Activated CD4-positive, alpha-beta T cell treated with anti-CD3 and anti-CD28 coated beads, Interleukin-2, amount 10 ng/mL, durations not matched to agents 7 days and 5 days (primary cell): Measurements from ENCODE around the gene SURF4. TPM values are rescaled to one million over a fixed set of nuclear protein-coding genes. Genes with fewer than 3 reads are reported as not detected.
"Not testable (repeated sequence)": the region's sequence is repeated elsewhere in the genome, so short reads cannot be mapped to it uniquely, and the experiment has no call there.

ENCODE experiments used
- CTCF ChIA-PET: fragments of 350-600 bp; sonication (Branson Sonifier 250); formaldehyde crosslinking; loops from one replicate; lab custom pipeline; 2021; ENCODE audit warnings: antibody characterized with exemption; lab: Charles Lee
- POLR2A ChIA-PET: fragments of 350-600 bp; sonication (Branson Sonifier 250); formaldehyde crosslinking; loops from one replicate; lab custom pipeline; 2021; ENCODE audit warnings: antibody characterized with exemption; lab: Charles Lee
- DNase-seq: peaks from one replicate; pipeline ENCODE4 v3.0.0-alpha.2; 2020
- H3K27ac Mint-ChIP-seq: one replicate; pipeline ENCODE4 v1.8.0; 2021; ENCODE audit warnings: mild to moderate bottlenecking, moderate library complexity, mixed read lengths
- H3K27me3 Mint-ChIP-seq: one replicate; pipeline ENCODE4 v1.8.0; 2021; ENCODE audit warnings: mixed read lengths
- H3K36me3 Mint-ChIP-seq: one replicate; pipeline ENCODE4 v1.8.0; 2021; ENCODE audit warnings: low read depth, mixed read lengths
- H3K4me1 Mint-ChIP-seq: one replicate; pipeline ENCODE4 v1.8.0; 2021; ENCODE audit warnings: mixed read lengths
- H3K4me3 Mint-ChIP-seq: one replicate; pipeline ENCODE4 v1.8.0; 2021; ENCODE audit warnings: mild to moderate bottlenecking, moderate library complexity, mixed read lengths
- H3K9me3 Mint-ChIP-seq: one replicate; pipeline ENCODE4 v1.8.0; 2021; ENCODE audit warnings: mixed read lengths
- total RNA-seq, 2 experiments: library from RNA; stranded (reverse); gene quantifications; one replicate each; pipeline ENCODE4 v1.2.3, GENCODE V29; 2021

The SURF4 gene
- total RNA-seq, 2 experiments from 2014 or later, result 147 to 164 TPM

DNA sequence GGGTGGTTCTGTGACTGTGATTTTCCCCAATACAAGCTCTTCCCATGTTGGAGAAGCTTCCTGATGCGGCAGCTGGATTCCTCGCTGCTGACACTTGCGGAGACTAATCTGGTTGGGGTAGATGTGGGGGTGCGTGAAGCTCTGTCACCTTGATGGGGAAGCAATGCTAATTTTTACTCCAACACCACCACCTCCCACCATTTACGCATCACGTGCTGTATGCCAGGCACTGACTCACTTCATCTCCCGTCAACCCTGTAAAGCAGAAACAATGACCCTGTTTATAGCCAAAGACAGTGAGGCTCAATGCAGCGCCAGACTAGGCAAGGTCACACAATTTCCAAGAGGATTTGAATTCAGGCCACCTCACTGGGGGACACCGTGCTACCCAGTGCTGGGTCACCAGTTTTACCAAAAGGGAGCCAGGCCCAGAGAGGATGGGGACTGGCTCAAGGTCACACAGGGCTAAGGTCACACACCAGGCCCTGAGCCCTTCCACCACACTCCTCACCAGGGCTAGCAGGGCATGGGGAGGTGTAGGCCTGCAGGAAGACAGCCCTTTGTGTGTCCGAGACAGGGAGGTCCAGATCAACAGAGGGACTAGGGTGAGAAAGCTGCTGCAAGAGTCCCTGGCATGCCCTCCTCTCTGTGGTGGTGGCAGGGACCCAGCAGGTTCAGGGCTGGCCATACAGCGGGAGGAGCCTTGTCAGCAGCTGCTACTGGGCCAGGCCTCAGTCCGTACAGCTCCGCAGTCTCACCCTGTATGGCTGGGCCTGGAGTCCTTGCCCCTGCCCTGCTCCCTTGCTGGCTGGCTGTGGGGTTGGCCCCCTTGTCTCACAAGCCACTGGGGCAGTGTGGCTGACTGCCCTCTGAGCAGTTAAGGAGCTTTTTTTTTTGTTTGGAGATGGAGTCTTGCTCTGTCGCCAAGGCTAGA is 3.6 kb upstream of the SURF4 start:
- POLR2A ChIA-PET, result no interaction called here
- no peak for DNase-seq
- Mint-ChIP-seq H3K36me3 (peaks cover 8% of the 10 kb centered on the region), H3K4me3 (no peak overlapping the region), H3K4me1 (peaks cover 14% of the 10 kb centered on the region), H3K9me3 (no peaks in the 10 kb centered on the region), H3K27me3 (peaks cover 2% of the 10 kb centered on the region), H3K27ac (no peak overlapping the region)
- CTCF ChIA-PET, result interaction anchor here (0.9 to 1.4 kb wide), 5 partner anchors 16 to 66 kb away, joined by 3 to 4 read pairs (median 3); partner anchors contain the start of genes SURF1 and SURF2

DNA sequence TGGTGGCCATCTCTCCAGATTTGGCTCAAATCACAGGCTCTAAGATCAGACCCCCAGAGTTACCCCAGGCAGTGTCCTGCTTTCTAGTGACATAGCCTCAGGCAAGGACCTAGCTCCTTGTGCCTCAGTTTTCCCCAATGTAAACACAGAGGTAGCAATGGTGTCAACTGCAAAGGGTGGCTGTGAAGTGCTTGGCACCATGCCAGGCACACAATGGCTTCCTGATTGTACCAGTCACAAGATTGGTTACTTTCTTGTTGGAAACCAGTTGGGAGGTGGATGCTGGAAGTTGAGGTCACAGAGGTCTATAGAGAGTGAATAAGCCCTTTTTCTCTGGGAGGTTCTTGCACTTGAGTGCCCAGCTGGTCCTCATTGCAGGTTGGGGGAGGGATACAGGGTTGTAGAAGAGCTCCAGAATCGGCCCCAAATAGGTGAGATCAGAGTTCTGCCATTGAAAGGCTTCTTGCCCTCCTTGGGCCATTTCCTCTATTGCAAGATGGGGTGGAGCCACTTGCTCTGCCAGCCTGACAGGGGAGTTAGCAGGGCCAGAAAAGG is 2.6 kb upstream of the SURF4 start:
- Mint-ChIP-seq H3K27ac (no peak overlapping the region), H3K36me3 (peaks cover 12% of the 10 kb centered on the region), H3K9me3 (no peaks in the 10 kb centered on the region), H3K4me3 (no peak overlapping the region), H3K4me1 (peaks cover 20% of the 10 kb centered on the region), H3K27me3 (peaks cover 2% of the 10 kb centered on the region)
- CTCF ChIA-PET, result interaction anchor here (0.9 to 1.1 kb wide), 4 partner anchors 23 to 67 kb away, joined by 3 read pairs; partner anchors contain the start of genes SURF1 and SURF2
- DNase-seq, result no peak
- POLR2A ChIA-PET, result no interaction called here

DNA sequence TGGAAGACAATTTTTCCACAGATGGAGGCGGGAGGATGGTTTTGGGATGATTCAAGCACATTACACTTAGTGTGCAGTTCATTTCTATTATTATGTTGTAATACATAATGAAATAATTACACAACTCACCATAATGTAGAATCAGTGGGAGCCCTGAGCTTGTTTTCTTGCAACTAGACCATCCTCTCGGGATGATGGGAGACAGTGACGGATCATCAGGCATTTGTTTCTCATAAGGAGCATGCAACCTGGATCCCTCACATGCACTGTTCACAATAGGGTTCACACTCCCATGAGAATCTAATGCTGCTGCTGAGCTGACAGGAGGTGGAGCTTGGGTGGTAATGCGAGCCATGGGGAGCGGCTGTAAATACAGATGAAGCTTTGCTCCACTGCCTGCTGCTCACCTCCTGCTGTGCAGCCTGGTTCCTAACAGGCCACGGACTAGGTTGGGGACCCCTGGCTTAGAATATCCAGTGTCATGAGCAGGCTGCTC is 1.9 kb upstream of the SURF4 start:
- Mint-ChIP-seq H3K4me3 (no peak overlapping the region), H3K27ac (no peak overlapping the region), H3K27me3 (peaks cover 2% of the 10 kb centered on the region), H3K9me3 (no peaks in the 10 kb centered on the region), H3K36me3 (peaks cover 16% of the 10 kb centered on the region), H3K4me1 (peaks cover 27% of the 10 kb centered on the region)
- no peak for DNase-seq
- POLR2A ChIA-PET, result interaction anchor here (1.1 kb wide), 1 partner anchor 43 kb away, joined by 5 read pairs; no protein-coding TSS in a partner anchor
- CTCF ChIA-PET, result interaction anchor here (1.1 to 1.9 kb wide), 3 partner anchors 21 to 139 kb away, joined by 3 to 5 read pairs (median 3); partner anchors contain the start of genes SURF1 and SURF2

DNA sequence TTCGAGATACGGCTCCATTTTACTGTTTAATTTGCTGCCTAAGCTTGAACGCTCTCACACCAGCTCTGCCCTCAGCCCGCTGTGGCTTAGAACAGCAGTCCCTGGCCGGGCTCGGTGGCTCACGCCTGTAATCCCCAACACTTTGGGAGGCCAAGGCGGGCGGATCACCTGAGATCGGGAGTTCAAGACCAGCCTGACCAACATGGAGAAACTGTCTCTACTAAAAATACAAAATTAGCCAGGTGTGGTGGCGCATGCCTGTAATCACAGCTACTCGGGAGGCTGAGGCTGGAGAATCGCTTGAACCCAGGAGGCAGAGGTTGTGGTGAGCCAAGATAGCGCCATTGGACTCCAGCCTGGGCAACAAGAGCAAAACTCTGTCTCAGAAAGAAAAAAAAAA is 1.4 kb upstream of the SURF4 start:
- CTCF ChIA-PET, result interaction anchor here (1.1 to 1.9 kb wide), 3 partner anchors 17 to 138 kb away, joined by 3 to 5 read pairs (median 4); partner anchors contain the start of genes SURF1 and SURF2
- not testable (repeated sequence) for H3K27ac Mint-ChIP-seq, H3K9me3 Mint-ChIP-seq, DNase-seq, H3K27me3 Mint-ChIP-seq
- Mint-ChIP-seq H3K4me3 (peak overlapping the region; percentile 60), H3K4me1 (peaks cover 32% of the 10 kb centered on the region), H3K36me3 (peaks cover 21% of the 10 kb centered on the region)
- POLR2A ChIA-PET, result interaction anchor here (1.1 to 1.4 kb wide), 2 partner anchors 29 to 43 kb away, joined by 5 read pairs; partner anchors contain the start of genes MED22 and RPL7A

DNA sequence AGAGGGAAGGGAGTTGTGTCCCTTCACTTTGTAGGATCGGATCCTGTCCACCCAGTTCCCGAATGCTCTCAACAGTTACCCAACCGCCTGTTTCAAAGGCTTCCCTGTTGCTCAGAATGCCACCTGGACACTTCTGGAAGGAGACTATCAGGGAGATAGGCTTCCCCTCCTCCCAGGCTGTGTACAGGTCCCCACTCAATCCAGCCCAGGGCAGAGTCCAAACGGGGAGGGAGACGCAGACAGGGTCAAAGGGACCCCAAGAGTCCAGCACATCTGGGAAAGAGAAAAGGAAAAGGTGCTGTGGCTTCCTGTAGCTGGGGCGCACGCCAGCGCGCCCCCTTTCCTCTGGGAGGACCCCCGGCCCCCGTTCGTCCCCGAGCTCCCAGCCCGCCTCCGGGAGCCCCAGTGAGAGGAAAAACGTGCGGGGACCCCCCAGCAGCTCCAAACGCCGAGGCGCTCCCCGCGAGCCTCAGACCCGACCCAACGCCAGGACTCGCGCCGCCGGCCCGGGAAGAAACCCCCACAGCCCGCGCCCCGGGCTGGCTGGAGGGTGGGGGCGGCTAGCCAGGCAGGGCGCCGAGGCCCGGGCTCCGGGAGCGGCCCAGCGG is 640 bp downstream of the SURF4 start:
- Mint-ChIP-seq H3K4me1 (peaks cover 52% of the 10 kb centered on the region), H3K27ac (peak overlapping the region; percentile 97), H3K27me3 (peaks cover 2% of the 10 kb centered on the region), H3K9me3 (no peaks in the 10 kb centered on the region), H3K36me3 (peaks cover 31% of the 10 kb centered on the region), H3K4me3 (peak overlapping the region; percentile 91)
- CTCF ChIA-PET, result interaction anchor here (1.2 to 2.2 kb wide), 4 partner anchors 10 to 136 kb away, joined by 4 to 6 read pairs (median 4); no protein-coding TSS in a partner anchor
- DNase-seq, result peak; percentile 15
- POLR2A ChIA-PET, result interaction anchor here (1.0 kb wide), 1 partner anchor 27 kb away, joined by 3 read pairs; the partner anchor contains the start of genes MED22 and RPL7A

DNA sequence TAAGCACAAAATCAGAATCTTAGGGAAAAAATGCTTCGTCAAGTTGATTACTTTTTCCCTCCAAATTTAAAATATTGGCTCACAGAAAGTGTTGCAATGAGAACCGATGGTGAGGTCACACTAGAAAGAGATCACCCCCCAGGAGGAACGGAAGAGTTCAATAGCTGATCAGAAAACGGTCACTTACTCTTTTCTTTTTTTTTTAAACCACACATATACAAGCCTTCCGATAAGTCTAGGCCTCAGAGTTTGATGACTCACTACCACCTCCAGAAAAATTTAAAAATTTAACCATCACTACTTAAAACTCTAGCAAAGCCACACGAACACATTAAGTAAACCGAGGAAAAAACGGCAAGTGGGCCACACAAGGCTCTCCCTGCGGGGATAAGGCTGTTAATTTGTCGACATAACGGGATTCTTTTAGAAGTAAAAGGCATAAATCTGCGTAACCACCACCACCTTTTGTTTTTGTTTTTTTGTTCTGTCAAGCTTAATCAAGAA is 1.2 kb downstream of the SURF4 start:
- Mint-ChIP-seq H3K36me3 (peaks cover 35% of the 10 kb centered on the region), H3K4me1 (peaks cover 58% of the 10 kb centered on the region), H3K9me3 (no peaks in the 10 kb centered on the region), H3K4me3 (peak overlapping the region; percentile 91), H3K27ac (peak overlapping the region; percentile 97), H3K27me3 (peaks cover 2% of the 10 kb centered on the region)
- DNase-seq, result peak; percentile 38
- ChIA-PET CTCF (interaction anchor here (0.9 to 2.2 kb wide), 6 partner anchors 10 to 135 kb away, joined by 3 to 6 read pairs (median 4); no protein-coding TSS in a partner anchor), POLR2A (interaction anchor here (1.0 to 1.5 kb wide), 2 partner anchors 19 to 27 kb away, joined by 3 to 6 read pairs; partner anchors contain the start of genes MED22 and RPL7A)

DNA sequence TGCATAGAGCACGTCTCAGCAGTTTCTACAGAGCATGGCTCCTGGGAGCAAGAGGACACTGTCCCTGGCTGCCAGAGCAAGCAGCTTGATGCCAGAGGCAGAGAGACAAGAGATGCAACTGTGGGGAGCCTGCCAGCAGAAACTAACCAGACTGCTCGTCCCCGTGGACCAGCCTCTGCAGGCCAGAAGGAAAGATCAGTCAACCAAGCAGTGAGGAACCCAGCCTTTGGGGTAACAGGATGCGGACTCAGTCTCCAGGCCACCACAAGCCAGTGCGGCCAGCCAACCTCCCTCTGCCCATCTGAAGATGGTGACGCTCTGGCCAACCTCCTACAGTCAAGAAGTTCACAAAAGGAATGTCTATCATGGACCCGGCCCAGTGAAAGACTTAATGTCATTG is 3.7 kb downstream of the SURF4 start:
- H3K4me1 Mint-ChIP-seq, result peaks cover 64% of the 10 kb centered on the region
- DNase-seq, result no peak
- H3K4me3 Mint-ChIP-seq, result peak overlapping the region; percentile 69

DNA sequence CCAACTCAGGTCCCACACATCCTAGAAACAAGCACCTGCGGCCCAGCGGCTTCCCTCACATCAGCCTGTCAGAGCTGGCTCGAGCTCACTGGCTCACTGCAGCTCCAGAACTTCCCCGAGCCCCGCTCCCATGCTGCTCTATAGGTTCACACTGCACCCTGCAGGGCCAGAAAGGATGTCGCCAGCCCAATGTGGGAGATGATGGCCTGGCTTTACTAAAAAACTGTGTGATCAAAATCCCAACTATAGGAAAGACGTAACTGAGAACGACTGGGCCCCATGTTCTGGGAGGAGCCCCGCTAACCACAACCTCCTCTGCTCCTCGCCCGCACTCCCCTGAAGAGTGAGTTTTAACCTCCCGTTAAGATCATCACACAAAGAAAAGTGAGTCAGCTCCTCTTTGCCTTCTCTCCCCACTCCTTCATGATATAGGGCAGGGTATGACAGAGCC is 4.6 kb downstream of the SURF4 start:
- H3K27me3 Mint-ChIP-seq, result no peaks in the 10 kb centered on the region
- DNase-seq, result peak; percentile 70
- H3K27ac Mint-ChIP-seq, result peak overlapping the region; percentile 92
- H3K4me3 Mint-ChIP-seq, result peak overlapping the region; percentile 69
- CTCF ChIA-PET, result interaction anchor here (0.8 to 2.8 kb wide), 10 partner anchors 9 to 34 kb away, joined by 3 to 11 read pairs (median 6); partner anchors contain the start of genes MED22, RPL7A, SURF1 and SURF2
- H3K36me3 Mint-ChIP-seq, result peaks cover 50% of the 10 kb centered on the region
- peaks cover 66% of the 10 kb centered on the region for H3K4me1 Mint-ChIP-seq
- H3K9me3 Mint-ChIP-seq, result no peaks in the 10 kb centered on the region
- POLR2A ChIA-PET, result interaction anchor here (0.6 to 2.2 kb wide), 3 partner anchors 15 to 38 kb away, joined by 5 to 17 read pairs (median 7); partner anchors contain the start of genes MED22, RPL7A, SURF1 and SURF2

More for the DNA sequence above, 3.7 kb downstream of the SURF4 start:
- peaks cover 47% of the 10 kb centered on the region for H3K36me3 Mint-ChIP-seq
- ChIA-PET POLR2A (interaction anchor here (2.2 kb wide), 1 partner anchor 23 kb away, joined by 17 read pairs; the partner anchor contains the start of genes MED22 and RPL7A), CTCF (interaction anchor here (1.0 to 2.8 kb wide), 8 partner anchors 10 to 33 kb away, joined by 3 to 11 read pairs (median 8); partner anchors contain the start of genes MED22, RPL7A, SURF1 and SURF2)
- H3K27ac Mint-ChIP-seq, result peak overlapping the region; percentile 92
- H3K9me3 Mint-ChIP-seq, result no peaks in the 10 kb centered on the region
- peaks cover under 1% of the 10 kb centered on the region for H3K27me3 Mint-ChIP-seq

DNA sequence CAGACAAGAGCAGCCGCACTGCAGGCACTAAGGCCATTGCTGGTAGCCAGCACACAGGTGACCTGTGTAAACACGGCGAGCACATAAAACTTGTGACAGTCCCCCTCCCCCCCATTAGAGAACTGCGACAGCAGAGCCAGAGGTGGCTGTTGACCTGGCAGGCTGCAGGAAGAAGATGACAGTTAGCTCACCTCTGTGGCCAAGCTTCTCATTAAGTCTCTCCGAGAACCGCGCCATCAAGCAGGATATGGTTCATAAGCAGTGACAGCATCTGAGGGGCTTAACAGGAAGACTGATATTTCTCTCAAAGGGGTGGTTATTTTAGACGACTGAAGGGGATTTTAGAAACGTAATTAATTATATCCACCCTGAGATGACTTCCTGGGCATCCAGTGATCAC is 5.2 kb downstream of the SURF4 start:
- peaks cover 56% of the 10 kb centered on the region for H3K36me3 Mint-ChIP-seq

DNA sequence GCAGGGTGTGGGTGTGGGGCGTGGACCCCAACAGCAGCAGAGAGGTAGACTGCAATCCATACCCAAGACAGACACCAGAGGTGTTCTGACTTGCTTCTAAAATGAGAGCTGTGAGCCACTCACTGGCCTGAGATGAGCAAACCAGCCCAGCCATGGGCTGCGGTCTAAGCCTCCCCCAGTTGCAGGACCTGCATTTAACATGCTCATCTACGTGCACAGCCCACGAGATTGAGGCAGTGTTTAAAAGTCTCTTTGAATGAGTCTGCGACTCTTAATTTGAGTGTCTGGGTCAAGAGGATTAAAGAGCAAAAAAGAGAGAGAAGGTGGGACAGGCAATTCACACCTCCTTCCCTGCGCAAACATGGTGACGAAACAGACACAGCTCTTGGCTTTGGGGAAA is 5.9 kb downstream of the SURF4 start:
- Mint-ChIP-seq H3K27ac (peak overlapping the region; percentile 92), H3K9me3 (no peaks in the 10 kb centered on the region), H3K4me3 (peak overlapping the region; percentile 69), H3K36me3 (peaks cover 61% of the 10 kb centered on the region), H3K27me3 (no peaks in the 10 kb centered on the region), H3K4me1 (peaks cover 71% of the 10 kb centered on the region)
- DNase-seq, result no peak
- ChIA-PET CTCF (interaction anchor here (1.7 to 2.8 kb wide), 5 partner anchors 11 to 27 kb away, joined by 5 to 11 read pairs (median 8); partner anchors contain the start of genes MED22, RPL7A, SURF1 and SURF2), POLR2A (interaction anchor here (0.6 to 2.2 kb wide), 2 partner anchors 21 to 582 kb away, joined by 12 to 17 read pairs; partner anchors contain the start of genes MED22 and RPL7A)

More for the DNA sequence above, 5.2 kb downstream of the SURF4 start:
- H3K27ac Mint-ChIP-seq, result peak overlapping the region; percentile 92
- peak; percentile 57 for DNase-seq
- H3K27me3 Mint-ChIP-seq, result no peaks in the 10 kb centered on the region
- POLR2A ChIA-PET, result interaction anchor here (0.6 to 2.2 kb wide), 3 partner anchors 14 to 38 kb away, joined by 5 to 17 read pairs (median 7); partner anchors contain the start of genes MED22, RPL7A, SURF1 and SURF2
- H3K4me3 Mint-ChIP-seq, result peak overlapping the region; percentile 69
- no peaks in the 10 kb centered on the region for H3K9me3 Mint-ChIP-seq
- CTCF ChIA-PET, result interaction anchor here (0.8 to 2.8 kb wide), 8 partner anchors 12 to 35 kb away, joined by 3 to 11 read pairs (median 8); partner anchors contain the start of genes MED22, RPL7A, SURF1 and SURF2
- peaks cover 70% of the 10 kb centered on the region for H3K4me1 Mint-ChIP-seq

DNA sequence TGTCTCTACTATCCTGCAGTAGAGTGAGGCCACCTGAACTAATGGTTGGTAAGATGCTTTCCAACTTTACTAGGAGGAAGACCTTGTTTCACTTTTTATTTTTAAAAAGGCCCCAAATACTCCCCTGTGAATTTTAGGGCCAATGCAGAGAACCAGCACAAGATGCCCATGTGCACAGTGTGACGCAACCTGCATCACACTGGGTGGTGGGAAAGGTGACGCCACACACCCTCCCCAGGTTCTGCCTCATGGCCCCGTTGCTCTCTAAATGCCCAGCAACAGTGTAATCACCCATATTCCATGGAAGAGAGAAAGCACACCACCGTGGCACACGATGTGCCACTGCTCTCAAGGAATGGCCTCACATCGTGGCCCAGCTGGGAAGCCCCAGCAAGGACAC is 6.4 kb downstream of the SURF4 start:
- peaks cover 57% of the 10 kb centered on the region for H3K36me3 Mint-ChIP-seq
- no peaks in the 10 kb centered on the region for H3K9me3 Mint-ChIP-seq
- no peaks in the 10 kb centered on the region for H3K27me3 Mint-ChIP-seq
- POLR2A ChIA-PET, result interaction anchor here (0.6 kb wide), 1 partner anchor 581 kb away, joined by 12 read pairs; no protein-coding TSS in a partner anchor
- CTCF ChIA-PET, result interaction anchor here (2.4 kb wide), 1 partner anchor 10 kb away, joined by 8 read pairs; no protein-coding TSS in a partner anchor
- H3K4me1 Mint-ChIP-seq, result peaks cover 66% of the 10 kb centered on the region
- H3K4me3 Mint-ChIP-seq, result peak overlapping the region; percentile 69
- DNase-seq, result no peak
- H3K27ac Mint-ChIP-seq, result peak overlapping the region; percentile 92
